Cardiac muscle cell (in vitro differentiated cells and primary cell): ENCODE measurements around the gene HPCA. TPM values are rescaled to one million over a fixed set of nuclear protein-coding genes. Genes with fewer than 3 reads are reported as not detected.

Source experiments
- DNase-seq, 2 donors: peaks; one replicate each; pipeline versions ENCODE4 v3.0.0 to v3.0.0-alpha.2; 2010 to 2017; ENCODE audit warnings: low read depth in 1 of 2, low spot score in 1 of 2
- H3K27ac ChIP-seq: fragments of 200-600 bp; sonication (generic); 2 replicates; pipeline ENCODE4 v1.5.1; 2016
- H3K27me3 ChIP-seq: fragments of 200-600 bp; sonication (generic); 2 replicates; pipeline ENCODE4 v1.6.0; 2016; ENCODE audit warnings: control low read depth
- H3K36me3 ChIP-seq: fragments of 200-600 bp; sonication (generic); 2 replicates; pipeline ENCODE4 v1.5.1; 2016; ENCODE audit warnings: control low read depth
- H3K4me1 ChIP-seq: fragments of 200-600 bp; sonication (generic); 2 replicates; pipeline ENCODE4 v1.8.1; 2017; ENCODE audit warnings: low read depth, mild to moderate bottlenecking, mixed run types
- H3K4me3 ChIP-seq: fragments of 200-600 bp; sonication (generic); 2 replicates; pipeline ENCODE4 v1.5.1; 2016; ENCODE audit warnings: mild to moderate bottlenecking
- H3K9me3 ChIP-seq: fragments of 200-600 bp; sonication (generic); 2 replicates; pipeline ENCODE4 v1.5.1; 2017; ENCODE audit warnings: low read depth, mild to moderate bottlenecking, control low read depth
- polyA plus RNA-seq: library from polyadenylated mRNA; unstranded; fragments of >200 nt; fragmentation: Nextera tagmentation; extraction: Ambion mirVana; gene quantifications from 2 replicates; pipeline ENCODE4 v1.2.1, GENCODE V29; 2016
- total RNA-seq: library from RNA; depleted of rRNA; stranded (reverse); fragments of >200 nt; gene quantifications from 2 replicates; pipeline ENCODE4 v1.2.3, GENCODE V29; 2016
- TF ChIP-seq, protein P1 (sequence below): IDR thresholded peaks from 2 replicates; pipeline ENCODE4 v1.5.1; 2012; ENCODE audit warnings: low read depth, mild to moderate bottlenecking, low read length

The HPCA gene
- total and polyA plus RNA-seq, 2 experiments from 2014 or later = not detected

DNA sequence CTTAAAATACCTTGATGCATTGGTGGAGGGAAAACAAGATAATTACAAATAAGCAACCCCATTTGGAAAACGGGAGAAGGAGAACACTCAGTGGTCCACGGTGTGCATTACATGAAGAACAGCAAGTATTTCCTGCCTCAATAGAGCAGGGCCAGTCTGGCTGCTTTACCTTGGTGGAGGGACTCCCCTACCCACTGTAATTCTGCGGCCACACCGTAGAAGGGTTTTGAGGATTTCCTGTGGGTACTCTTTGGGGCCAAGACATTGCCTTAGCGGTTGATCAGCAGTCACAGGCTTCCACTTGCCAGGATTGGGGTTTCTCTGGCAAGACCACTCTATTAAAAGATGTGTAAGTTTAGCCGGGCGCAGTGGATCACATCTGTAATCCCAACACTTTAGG is 31.2 kb downstream of the HPCA start:
- Histone ChIP-seq H3K27me3 (no peaks in the 10 kb centered on the region), H3K4me1 (no peaks in the 10 kb centered on the region), H3K9me3 (no peaks in the 10 kb centered on the region), H3K4me3 (no peak overlapping the region), H3K27ac (no peak overlapping the region), H3K36me3 (no peaks in the 10 kb centered on the region)
- DNase-seq = no peak
- TF ChIP-seq, protein P1, sequence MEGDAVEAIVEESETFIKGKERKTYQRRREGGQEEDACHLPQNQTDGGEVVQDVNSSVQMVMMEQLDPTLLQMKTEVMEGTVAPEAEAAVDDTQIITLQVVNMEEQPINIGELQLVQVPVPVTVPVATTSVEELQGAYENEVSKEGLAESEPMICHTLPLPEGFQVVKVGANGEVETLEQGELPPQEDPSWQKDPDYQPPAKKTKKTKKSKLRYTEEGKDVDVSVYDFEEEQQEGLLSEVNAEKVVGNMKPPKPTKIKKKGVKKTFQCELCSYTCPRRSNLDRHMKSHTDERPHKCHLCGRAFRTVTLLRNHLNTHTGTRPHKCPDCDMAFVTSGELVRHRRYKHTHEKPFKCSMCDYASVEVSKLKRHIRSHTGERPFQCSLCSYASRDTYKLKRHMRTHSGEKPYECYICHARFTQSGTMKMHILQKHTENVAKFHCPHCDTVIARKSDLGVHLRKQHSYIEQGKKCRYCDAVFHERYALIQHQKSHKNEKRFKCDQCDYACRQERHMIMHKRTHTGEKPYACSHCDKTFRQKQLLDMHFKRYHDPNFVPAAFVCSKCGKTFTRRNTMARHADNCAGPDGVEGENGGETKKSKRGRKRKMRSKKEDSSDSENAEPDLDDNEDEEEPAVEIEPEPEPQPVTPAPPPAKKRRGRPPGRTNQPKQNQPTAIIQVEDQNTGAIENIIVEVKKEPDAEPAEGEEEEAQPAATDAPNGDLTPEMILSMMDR = no peak

GRCh38 chr1:32918179-32918578 is 31.9 kb downstream of the HPCA start:
- no peaks in the 10 kb centered on the region for H3K4me1 ChIP-seq
- no peaks in the 10 kb centered on the region for H3K36me3 ChIP-seq
- no peaks in the 10 kb centered on the region for H3K9me3 ChIP-seq
- H3K4me3 ChIP-seq = no peak overlapping the region
- no peaks in the 10 kb centered on the region for H3K27me3 ChIP-seq
- TF ChIP-seq, protein P1 = no peak
- H3K27ac ChIP-seq = no peak overlapping the region
- DNase-seq = peak in 1 of 2 donors; percentile 31

DNA sequence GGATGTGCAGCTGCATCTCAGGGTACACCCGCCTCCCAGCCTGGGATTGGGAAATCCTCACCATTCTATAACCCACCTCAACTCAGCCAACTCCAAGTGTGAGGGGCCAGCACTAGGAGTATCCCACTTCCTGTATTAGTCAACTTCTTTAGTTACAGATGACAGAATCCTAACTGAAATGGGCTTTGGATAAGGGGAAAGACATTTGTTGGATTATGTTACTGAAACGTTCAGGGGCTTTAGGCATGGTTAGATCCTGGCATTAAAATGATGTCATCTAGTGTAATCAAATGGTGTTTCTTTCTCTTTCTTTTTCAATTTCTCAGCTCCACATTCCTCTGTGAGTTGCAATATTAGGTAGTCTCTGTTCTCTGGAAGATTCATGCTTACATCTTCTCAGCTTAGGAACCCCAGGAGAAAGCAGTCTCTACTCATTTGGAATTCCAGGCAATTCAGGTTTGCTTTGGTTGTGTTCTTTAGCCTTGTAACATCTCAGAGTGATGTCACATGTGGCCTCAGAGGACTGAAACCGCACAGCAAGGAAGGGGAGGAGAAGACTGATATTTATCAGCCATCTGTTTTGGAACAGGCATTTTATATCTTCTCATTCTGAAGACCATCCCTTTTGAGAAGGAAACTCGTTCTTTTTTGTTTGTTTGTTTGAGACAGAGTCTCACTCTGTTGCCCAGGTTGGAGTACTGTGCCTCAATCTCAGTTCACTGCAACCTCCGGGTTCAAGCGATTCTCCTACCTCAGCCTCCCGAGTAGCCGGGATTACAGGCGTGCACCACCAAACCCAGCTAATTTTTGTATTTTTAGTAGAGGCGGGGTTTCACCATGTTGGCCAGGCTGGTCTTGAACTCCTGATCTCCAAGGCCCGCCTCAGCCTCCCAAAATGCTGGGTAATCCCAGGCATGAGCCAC is 33.8 kb downstream of the HPCA start:
- TF ChIP-seq, protein P1 = no peak
- H3K4me1 ChIP-seq = peaks cover 7% of the 10 kb centered on the region
- H3K27me3 ChIP-seq = peaks cover 5% of the 10 kb centered on the region
- H3K9me3 ChIP-seq = no peaks in the 10 kb centered on the region
- no peak overlapping the region for H3K4me3 ChIP-seq
- peak in 1 of 2 donors; percentile 66 for DNase-seq
- no peaks in the 10 kb centered on the region for H3K36me3 ChIP-seq
- no peak overlapping the region for H3K27ac ChIP-seq

GRCh38 chr1:32920833-32921232 is 34.5 kb downstream of the HPCA start:
- no peaks in the 10 kb centered on the region for H3K36me3 ChIP-seq
- peaks cover 14% of the 10 kb centered on the region for H3K4me1 ChIP-seq
- H3K9me3 ChIP-seq = no peaks in the 10 kb centered on the region
- TF ChIP-seq, protein P1 = no peak
- H3K4me3 ChIP-seq = no peak overlapping the region
- H3K27me3 ChIP-seq = peaks cover 5% of the 10 kb centered on the region
- H3K27ac ChIP-seq = no peak overlapping the region
- peak in 1 of 2 donors; percentile 44 for DNase-seq

DNA sequence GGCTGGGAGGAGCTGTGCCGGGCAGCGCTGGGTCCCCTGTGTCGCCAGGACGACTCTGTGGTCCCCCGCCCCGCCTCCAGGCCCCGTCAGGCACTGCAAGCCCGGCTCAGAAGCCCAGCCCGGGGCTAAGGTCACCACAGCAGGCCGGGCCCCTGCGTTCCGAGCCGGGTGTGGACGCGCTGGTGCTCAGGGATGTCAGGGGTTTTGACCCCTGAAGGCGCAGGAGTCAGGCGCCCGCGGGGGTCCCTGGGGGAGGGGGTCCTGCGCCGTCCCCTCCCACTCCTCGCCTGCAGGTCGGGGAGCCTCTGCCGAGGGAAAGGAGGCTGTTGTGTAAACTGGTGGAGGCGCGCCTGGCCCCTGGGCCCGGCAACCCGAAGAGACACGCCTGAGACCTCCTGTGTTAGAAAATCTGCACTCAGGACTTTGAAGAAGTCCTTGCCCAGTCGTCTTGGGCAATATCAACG is 38.6 kb downstream of the HPCA start:
- H3K36me3 ChIP-seq = no peaks in the 10 kb centered on the region
- H3K27ac ChIP-seq = peak overlapping the region; percentile 62
- H3K4me3 ChIP-seq = no peak overlapping the region
- no peaks in the 10 kb centered on the region for H3K9me3 ChIP-seq
- peaks cover 18% of the 10 kb centered on the region for H3K4me1 ChIP-seq
- DNase-seq = peak in 1 of 2 donors; percentile 73
- TF ChIP-seq, protein P1 = no peak
- peaks cover 5% of the 10 kb centered on the region for H3K27me3 ChIP-seq
